ENCODE measurements around the gene DCUN1D3. TPM values are rescaled to one million over a fixed set of nuclear protein-coding genes. Genes with fewer than 3 reads are reported as not detected.

Gene DCUN1D3
- total RNA-seq, 1 experiment from 2014 or later, result 16.4 TPM

DNA sequence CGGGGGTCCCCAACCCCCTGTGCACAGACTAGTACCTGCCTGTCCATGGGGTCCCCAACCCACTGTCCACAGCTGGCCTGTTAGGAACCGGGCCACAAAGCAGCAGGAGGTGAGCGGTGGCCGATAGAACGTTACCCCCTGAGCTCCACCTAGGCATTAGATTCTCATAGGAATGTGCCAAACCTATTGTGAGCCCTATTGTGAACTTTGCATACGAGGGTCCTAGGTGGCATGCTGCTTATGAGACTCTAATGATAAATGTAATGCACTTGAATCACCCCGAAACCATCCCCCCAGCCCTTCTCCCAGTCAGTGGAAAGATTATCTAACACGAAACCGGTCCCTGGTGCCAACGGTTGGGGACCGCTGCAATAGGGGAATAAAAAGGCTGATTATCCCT lies 92.3 kb downstream of the DCUN1D3 start:
- H3K9me2 ChIP-seq (ENCODE audit: insufficient read depth), result no peaks in the 10 kb centered on the region
- peaks cover 25% of the 10 kb centered on the region for H3K79me2 ChIP-seq (ENCODE audit: insufficient read depth, low read length)
- peak overlapping the region; percentile 90 for H3K27ac ChIP-seq (ENCODE audit: low read depth, low read length)
- H3K27me3 ChIP-seq (ENCODE audit: insufficient read depth, low read length), result no peaks in the 10 kb centered on the region
- BruUV-seq (replicated peaks), result no TSS peak
- ATAC-seq (no peak), DNase-seq (ENCODE audit: low read depth, low spot score) (no peak)
- peak overlapping the region; percentile 81 for H3K4me2 ChIP-seq (ENCODE audit: low read length)
- H3K4me1 ChIP-seq (ENCODE audit: control insufficient read depth in 1 of 2, insufficient read depth in 2 of 2, low read length in 2 of 2), result peaks cover 8 to 16% of the 10 kb centered on the region in 2 experiments
- RAD21 ChIA-PET (ENCODE audit: low non-redundant PET in 1 of 2, low total read pairs in 2 of 2, uncharacterized antibody in 2 of 2, unreplicated experiment in 2 of 2), result interaction anchor here in 1 of 2 experiments (1.7 kb wide), 1 partner anchor 294 kb away, joined by 3 read pairs; no protein-coding TSS in a partner anchor
- intact Hi-C loops (cut with micrococcal nuclease), result loop anchor here (5.0 kb wide), 1 partner anchor 274 kb away; no protein-coding TSS in a partner anchor
- peak overlapping the region; percentile 92 to 95 for H3K4me3 ChIP-seq (replicated peaks in 1 of 2; ENCODE audit: low read depth in 1 of 2, low read length in 2 of 2)
- peak overlapping the region; percentile 77 for H3K9ac ChIP-seq (ENCODE audit: low read length)
- TF ChIP-seq POLR2AphosphoS5 (IDR thresholded peaks at IDR 0.05; ENCODE audit: low read depth, low read length) (peak; percentile 21; the same call in 1 of the 2 replicates), FOSL1 (IDR thresholded peaks at IDR 0.05; ENCODE audit: low read depth) (no peak)
- H2AFZ ChIP-seq (ENCODE audit: low read depth, low read length, poor library complexity, severe bottlenecking), result no peak overlapping the region
- no peaks in the 10 kb centered on the region for H3K36me3 ChIP-seq (ENCODE audit: control insufficient read depth in 1 of 2, insufficient read depth in 2 of 2, low read length in 2 of 2)
- POLR2A ChIA-PET, result no interaction called here
- H3K9me3 ChIP-seq (ENCODE audit: control insufficient read depth in 1 of 2, insufficient read depth in 1 of 2, low read depth in 1 of 2, low read length in 2 of 2), result no peaks in the 10 kb centered on the region
- no peaks in the 10 kb centered on the region for H4K20me1 ChIP-seq (ENCODE audit: insufficient read depth)
- CTCF ChIA-PET, result no interaction called here

DNA sequence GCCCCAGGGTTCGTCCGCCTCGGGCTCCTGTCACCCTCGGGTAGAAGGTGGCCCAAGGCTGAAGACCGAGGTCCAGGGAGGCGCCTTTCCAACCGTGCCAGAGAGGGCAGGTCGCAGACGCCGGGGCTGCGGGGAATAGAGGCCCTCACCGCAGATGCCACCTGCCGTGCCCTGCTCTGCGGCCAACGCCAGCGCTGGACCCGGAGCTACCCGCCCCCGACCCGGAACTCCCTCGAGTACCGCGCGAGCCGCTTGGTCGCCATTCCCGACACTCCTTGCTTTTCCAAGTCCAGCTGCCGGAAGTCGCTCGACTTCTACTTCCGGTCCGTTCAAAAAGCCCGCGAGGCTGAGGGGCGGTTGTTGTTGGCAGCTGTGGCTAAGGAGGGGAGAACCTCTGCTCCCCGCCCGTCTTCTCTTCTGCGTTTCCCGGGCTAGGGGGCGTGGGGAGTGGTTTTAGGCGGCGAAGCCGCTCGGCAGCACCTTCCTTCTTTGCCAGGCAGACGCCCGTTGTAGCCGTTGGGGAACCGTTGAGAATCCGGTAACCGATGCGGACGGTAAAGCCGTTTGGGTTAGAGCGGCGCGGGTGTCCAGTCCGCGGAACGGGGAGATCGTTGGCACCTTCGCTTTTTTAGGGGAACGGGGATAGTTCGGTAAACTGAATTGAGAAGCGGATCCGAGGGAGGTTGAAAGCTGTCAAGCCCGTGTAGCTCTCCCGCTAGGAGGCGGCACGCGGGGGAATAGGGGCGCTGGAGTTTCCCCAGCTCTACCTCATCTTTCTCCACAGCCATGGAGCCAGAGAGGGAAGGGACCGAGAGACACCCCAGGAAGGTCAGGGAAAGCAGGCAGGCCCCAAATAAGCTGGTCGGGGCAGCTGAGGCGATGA lies 93.7 kb downstream of the DCUN1D3 start, which contains the start of the genes ERI2 and REXO5:
Gene ERI2 (minus strand): TSS at position 305 of the 883 bp plus-strand sequence. CDS start 42 bp downstream, at position 263.
Gene REXO5 (plus strand): TSS at position 360 of the 883 bp plus-strand sequence. CDS start 427 bp downstream, at position 787.
- Histone ChIP-seq H3K9me3 (ENCODE audit: control insufficient read depth in 1 of 2, insufficient read depth in 1 of 2, low read depth in 1 of 2, low read length in 2 of 2) (no peaks in the 10 kb centered on the region), H3K4me2 (ENCODE audit: low read length) (peak within 1 kb of the TSS; percentile 81), H3K4me1 (ENCODE audit: control insufficient read depth in 1 of 2, insufficient read depth in 2 of 2, low read length in 2 of 2) (peaks cover 8 to 16% of the 10 kb centered on the region in 2 experiments), H3K27ac (ENCODE audit: low read depth, low read length) (peak within 1 kb of the TSS; percentile 90), H3K36me3 (ENCODE audit: control insufficient read depth in 1 of 2, insufficient read depth in 2 of 2, low read length in 2 of 2) (no peaks in the 10 kb centered on the region), H3K27me3 (ENCODE audit: insufficient read depth, low read length) (no peaks in the 10 kb centered on the region), H3K9me2 (ENCODE audit: insufficient read depth) (no peaks in the 10 kb centered on the region), H3K4me3 (replicated peaks in 1 of 2; ENCODE audit: low read depth in 1 of 2, low read length in 2 of 2) (peak within 1 kb of the TSS; percentile 92 to 95), H3K79me2 (ENCODE audit: insufficient read depth, low read length) (peaks cover 25% of the 10 kb centered on the region), H2AFZ (ENCODE audit: low read depth, low read length, poor library complexity, severe bottlenecking) (peak within 1 kb of the TSS; percentile 10), H3K9ac (ENCODE audit: low read length) (peak within 1 kb of the TSS; percentile 77), H4K20me1 (ENCODE audit: insufficient read depth) (no peaks in the 10 kb centered on the region)
- peak; percentile 84 for ATAC-seq
- intact Hi-C loops (cut with micrococcal nuclease), result loop anchor here (1.0 to 5.0 kb wide), 2 partner anchors 276 to 494 kb away; no protein-coding TSS in a partner anchor
- POLR2A ChIA-PET, result interaction anchor here (0.6 to 1.4 kb wide), 3 partner anchors 14 to 1427 kb away, joined by 3 to 4 read pairs (median 3); no protein-coding TSS in a partner anchor
- CTCF ChIA-PET, result interaction anchor here (0.6 to 1.1 kb wide), 5 partner anchors 10 to 382 kb away, joined by 3 to 4 read pairs (median 3); no protein-coding TSS in a partner anchor
- peak; percentile 91 for DNase-seq (ENCODE audit: low read depth, low spot score)
- RAD21 ChIA-PET (ENCODE audit: low non-redundant PET in 1 of 2, low total read pairs in 2 of 2, uncharacterized antibody in 2 of 2, unreplicated experiment in 2 of 2), result interaction anchor here (0.6 to 1.7 kb wide), 2 partner anchors 84 to 296 kb away, joined by 3 to 4 read pairs; no protein-coding TSS in a partner anchor
- TSS peak; percentile 91 for BruUV-seq (replicated peaks)
- TF ChIP-seq, protein P1, sequence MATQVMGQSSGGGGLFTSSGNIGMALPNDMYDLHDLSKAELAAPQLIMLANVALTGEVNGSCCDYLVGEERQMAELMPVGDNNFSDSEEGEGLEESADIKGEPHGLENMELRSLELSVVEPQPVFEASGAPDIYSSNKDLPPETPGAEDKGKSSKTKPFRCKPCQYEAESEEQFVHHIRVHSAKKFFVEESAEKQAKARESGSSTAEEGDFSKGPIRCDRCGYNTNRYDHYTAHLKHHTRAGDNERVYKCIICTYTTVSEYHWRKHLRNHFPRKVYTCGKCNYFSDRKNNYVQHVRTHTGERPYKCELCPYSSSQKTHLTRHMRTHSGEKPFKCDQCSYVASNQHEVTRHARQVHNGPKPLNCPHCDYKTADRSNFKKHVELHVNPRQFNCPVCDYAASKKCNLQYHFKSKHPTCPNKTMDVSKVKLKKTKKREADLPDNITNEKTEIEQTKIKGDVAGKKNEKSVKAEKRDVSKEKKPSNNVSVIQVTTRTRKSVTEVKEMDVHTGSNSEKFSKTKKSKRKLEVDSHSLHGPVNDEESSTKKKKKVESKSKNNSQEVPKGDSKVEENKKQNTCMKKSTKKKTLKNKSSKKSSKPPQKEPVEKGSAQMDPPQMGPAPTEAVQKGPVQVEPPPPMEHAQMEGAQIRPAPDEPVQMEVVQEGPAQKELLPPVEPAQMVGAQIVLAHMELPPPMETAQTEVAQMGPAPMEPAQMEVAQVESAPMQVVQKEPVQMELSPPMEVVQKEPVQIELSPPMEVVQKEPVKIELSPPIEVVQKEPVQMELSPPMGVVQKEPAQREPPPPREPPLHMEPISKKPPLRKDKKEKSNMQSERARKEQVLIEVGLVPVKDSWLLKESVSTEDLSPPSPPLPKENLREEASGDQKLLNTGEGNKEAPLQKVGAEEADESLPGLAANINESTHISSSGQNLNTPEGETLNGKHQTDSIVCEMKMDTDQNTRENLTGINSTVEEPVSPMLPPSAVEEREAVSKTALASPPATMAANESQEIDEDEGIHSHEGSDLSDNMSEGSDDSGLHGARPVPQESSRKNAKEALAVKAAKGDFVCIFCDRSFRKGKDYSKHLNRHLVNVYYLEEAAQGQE (IDR thresholded peaks at IDR 0.05; ENCODE audit: low read depth), result no peak
- TF ChIP-seq ELF1 (IDR thresholded peaks at IDR 0.05; ENCODE audit: borderline replicate concordance, low read depth), result peak; percentile 75
- peak; percentile 92 for TF ChIP-seq YY1 (IDR thresholded peaks at IDR 0.05; ENCODE audit: extremely low read depth, insufficient replicate concordance, low read depth, low read length)
- TF ChIP-seq EGR1 (IDR thresholded peaks at IDR 0.05; ENCODE audit: low read depth), result peak; percentile 51
- peak; percentile 90 for TF ChIP-seq POLR2AphosphoS5 (IDR thresholded peaks at IDR 0.05; ENCODE audit: low read depth, low read length)
- TF ChIP-seq FOSL1 (IDR thresholded peaks at IDR 0.05; ENCODE audit: low read depth), result no peak
- TF ChIP-seq ZFX (IDR thresholded peaks at IDR 0.05), result peak; percentile 58
- no peak for TF ChIP-seq CEBPB (IDR thresholded peaks at IDR 0.05; ENCODE audit: low read depth)
- TF ChIP-seq, protein P2, sequence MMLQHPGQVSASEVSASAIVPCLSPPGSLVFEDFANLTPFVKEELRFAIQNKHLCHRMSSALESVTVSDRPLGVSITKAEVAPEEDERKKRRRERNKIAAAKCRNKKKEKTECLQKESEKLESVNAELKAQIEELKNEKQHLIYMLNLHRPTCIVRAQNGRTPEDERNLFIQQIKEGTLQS (IDR thresholded peaks at IDR 0.05), result no peak
- TF ChIP-seq SRF (IDR thresholded peaks at IDR 0.05; ENCODE audit: low read depth), result no peak; the same call in 1 of the 2 replicates
- no peak for TF ChIP-seq ZNF274 (IDR thresholded peaks at IDR 0.05; ENCODE audit: low read depth, low read length)
- TF ChIP-seq EZH2 (IDR thresholded peaks at IDR 0.05), result no peak
- TF ChIP-seq, protein P3, sequence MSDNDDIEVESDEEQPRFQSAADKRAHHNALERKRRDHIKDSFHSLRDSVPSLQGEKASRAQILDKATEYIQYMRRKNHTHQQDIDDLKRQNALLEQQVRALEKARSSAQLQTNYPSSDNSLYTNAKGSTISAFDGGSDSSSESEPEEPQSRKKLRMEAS (IDR thresholded peaks at IDR 0.05), result peak; percentile 90
- TF ChIP-seq EZH2phosphoT487 (IDR thresholded peaks at IDR 0.05; ENCODE audit: borderline replicate concordance), result no peak
- peak; percentile 95 for TF ChIP-seq POLR2A (IDR thresholded peaks at IDR 0.05; ENCODE audit: borderline replicate concordance, extremely low read depth, insufficient read depth, insufficient read length)
